AG04449 (cell line): ENCODE data around the gene VLDLR.

Source experiments
- CTCF ChIA-PET: fragments of 350-600 bp; formaldehyde crosslinking; extraction: SDS; loops from one replicate; lab custom pipeline; 2021; ENCODE audit warnings: antibody characterized with exemption; lab: Yijun Ruan, JAX
- POLR2A ChIA-PET: fragments of 400-600, 350-600 bp; formaldehyde crosslinking; extraction: SDS; loops from one replicate; lab custom pipeline; 2020; ENCODE audit warnings: antibody characterized with exemption, inconsistent platforms; lab: Yijun Ruan, JAX
- DNase-seq: peaks from one replicate; pipeline ENCODE4 v3.0.0-alpha.2; 2010; ENCODE audit warnings: low read depth, low spot score
- H3K4me3 ChIP-seq: 2 replicates; pipeline ENCODE4 v1.5.1; 2011; ENCODE audit warnings: low read depth, mild to moderate bottlenecking, control low read depth, low read length
- CTCF ChIP-seq: IDR thresholded peaks from one replicate; pipeline ENCODE4 v1.5.1; 2011; ENCODE audit warnings: mild to moderate bottlenecking, moderate library complexity, low read length, control low read depth, inconsistent platforms; ENCODE audit not compliant: insufficient read depth; ENCODE audit errors: missing control alignments

Gene VLDLR

GRCh38 chr9:2634153-2634552 is 12.6 kb downstream of the VLDLR start:
- POLR2A ChIA-PET = no interaction called here

DNA sequence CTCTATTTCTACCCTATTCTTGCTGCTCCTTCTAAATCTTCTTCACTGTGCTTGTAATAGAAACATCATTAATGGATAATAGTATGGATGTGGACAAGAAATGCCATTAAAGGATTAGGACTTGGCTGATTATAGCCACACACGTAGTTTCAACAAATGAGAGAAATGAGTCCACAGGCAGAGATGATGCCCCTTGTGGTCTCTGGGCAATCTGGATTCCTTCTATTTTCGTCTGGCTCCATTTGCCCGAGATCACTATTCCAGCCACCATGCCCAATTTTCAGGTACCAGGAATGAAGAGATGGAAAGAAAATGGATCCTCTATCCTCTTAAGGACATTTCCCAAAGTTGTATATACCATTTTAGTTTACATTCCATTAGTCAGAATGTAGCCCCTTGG is 13.2 kb downstream of the VLDLR start:
- POLR2A ChIA-PET = no interaction called here
- TF ChIP-seq CTCF = no peak
- no peak overlapping the region for H3K4me3 ChIP-seq
- CTCF ChIA-PET = no interaction called here
- no peak for DNase-seq

More at GRCh38 chr9:2634153-2634552, 12.6 kb downstream of the VLDLR start:
- no peak overlapping the region for H3K4me3 ChIP-seq
- TF ChIP-seq CTCF = no peak
- CTCF ChIA-PET = no interaction called here
- DNase-seq = no peak

DNA sequence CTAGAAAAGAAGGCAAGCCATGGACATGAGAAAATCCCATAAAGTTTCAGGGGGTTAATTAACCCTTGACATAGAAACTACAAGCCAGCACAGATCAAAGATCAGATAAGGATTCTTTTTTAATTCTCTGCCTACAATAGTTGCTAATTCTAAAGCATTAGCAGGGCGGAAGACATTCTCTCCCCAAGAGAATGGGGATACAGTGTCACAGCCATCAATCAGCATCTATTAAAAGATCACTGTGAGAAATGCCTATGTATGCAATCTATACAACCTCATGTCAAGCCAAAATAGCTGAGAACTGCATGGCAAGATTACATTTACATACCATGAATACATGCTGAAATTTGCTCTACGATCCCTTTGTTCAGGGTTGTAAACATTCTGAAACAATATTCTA is 14.3 kb downstream of the VLDLR start:
- CTCF ChIA-PET = no interaction called here

DNA sequence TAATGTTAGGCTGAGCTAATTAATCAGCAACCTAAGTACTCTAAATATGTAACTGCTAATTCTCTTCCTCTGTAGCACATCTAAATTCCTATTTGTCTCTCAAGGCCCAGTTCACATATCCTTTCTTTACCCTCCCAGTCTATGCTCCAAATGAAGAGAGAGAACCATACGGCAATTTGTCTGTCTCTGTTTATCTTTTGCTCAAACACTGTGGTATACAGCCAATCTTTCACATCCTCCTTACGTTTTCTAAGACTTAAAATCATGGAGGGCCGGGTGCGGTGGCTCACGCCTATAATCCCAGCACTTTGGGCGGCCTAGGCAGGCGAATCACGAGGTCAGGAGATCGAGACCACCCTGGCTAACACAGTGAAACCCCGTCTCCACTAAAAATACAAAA is 15.8 kb downstream of the VLDLR start:
- H3K4me3 ChIP-seq = no peak overlapping the region
- ChIA-PET CTCF (no interaction called here), POLR2A (no interaction called here)
- DNase-seq = no peak
- no peak for TF ChIP-seq CTCF

More for the DNA sequence above, 14.3 kb downstream of the VLDLR start:
- DNase-seq = no peak
- POLR2A ChIA-PET = no interaction called here
- TF ChIP-seq CTCF = no peak
- H3K4me3 ChIP-seq = no peak overlapping the region

DNA sequence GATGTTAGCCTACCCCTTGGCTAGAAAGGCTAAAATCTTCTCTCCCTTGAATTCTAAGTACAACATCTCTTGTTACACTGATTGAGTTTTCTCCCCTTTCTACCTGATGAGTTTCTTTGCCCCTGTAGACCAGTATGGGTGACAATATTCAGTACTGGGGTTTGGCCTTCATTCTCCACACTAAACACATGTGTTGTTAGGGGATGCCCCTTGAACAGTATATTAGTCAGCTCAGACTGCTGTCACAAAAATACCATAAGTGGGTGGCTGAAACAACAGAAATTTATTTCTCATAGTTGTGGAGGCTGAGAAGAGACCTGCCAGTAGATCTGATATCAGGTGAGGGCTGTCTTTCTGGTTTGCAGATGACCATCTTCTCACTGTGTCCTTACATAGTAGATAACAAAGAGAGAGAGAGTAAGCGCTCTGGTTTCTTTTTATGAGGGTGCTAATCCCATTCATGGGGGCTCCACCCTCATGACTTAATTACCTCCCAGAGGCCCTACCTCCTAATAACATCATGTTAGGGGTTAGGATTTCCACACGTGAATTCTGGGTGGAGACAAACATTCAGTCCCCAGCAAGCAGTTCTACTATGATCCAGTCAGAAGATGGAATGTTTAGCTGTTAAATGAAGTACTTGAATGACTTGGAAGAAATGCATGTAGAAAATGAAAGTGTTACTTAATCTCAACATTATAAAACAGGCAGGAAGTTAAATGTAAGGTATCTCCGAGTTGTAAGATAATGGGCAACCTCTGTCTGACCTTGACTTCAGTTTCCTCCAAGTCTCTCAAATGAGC is 17.5 kb downstream of the VLDLR start:
- CTCF ChIA-PET = interaction anchor here (0.8 to 2.8 kb wide), 2 partner anchors 14 to 89 kb away, joined by 3 to 9 read pairs; no protein-coding TSS in a partner anchor
- POLR2A ChIA-PET = no interaction called here
- no peak for DNase-seq
- no peak overlapping the region for H3K4me3 ChIP-seq
- TF ChIP-seq CTCF = no peak

DNA sequence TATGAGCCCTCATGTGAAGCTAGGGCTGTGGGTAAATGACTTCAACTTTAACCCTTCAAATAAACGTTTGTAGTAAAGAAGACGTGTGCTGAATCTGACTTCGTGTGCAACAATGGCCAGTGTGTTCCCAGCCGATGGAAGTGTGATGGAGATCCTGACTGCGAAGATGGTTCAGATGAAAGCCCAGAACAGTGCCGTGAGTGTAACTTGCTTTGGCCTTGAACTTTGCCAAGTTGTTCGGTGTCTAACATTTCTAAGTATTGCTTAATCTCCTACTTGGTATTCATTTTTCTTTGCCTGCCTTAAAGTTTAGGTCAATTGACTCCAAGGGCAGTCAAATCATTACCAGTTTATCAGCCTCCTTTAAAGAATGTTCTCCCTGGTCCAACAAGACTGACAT is 18.2 kb downstream of the VLDLR start:
- DNase-seq = no peak
- H3K4me3 ChIP-seq = no peak overlapping the region
- CTCF ChIA-PET = interaction anchor here (1.6 to 2.8 kb wide), 2 partner anchors 13 to 20 kb away, joined by 4 to 9 read pairs; no protein-coding TSS in a partner anchor
- no peak for TF ChIP-seq CTCF
- POLR2A ChIA-PET = no interaction called here
